ENCODE results near the gene INPP5A. TPM values are rescaled to one million over a fixed set of nuclear protein-coding genes. Genes with fewer than 3 reads are reported as not detected.

The INPP5A gene
- total and polyA plus RNA-seq, 9 of the 15 experiments (the other 6 are each of a cell fraction or from before 2014, with no cell fraction given) = 0.66 to 11.6 (median 7.7) TPM

GRCh38 chr10:132723330-132723970 is 185.9 kb downstream of the INPP5A start (continued):
- no peak for TF ChIP-seq CREB3 (tag; conservative IDR thresholded peaks at IDR 0.05; ENCODE audit: low read depth)
- no peak for TF ChIP-seq VEZF1 (CRISPR knock-in tag; IDR thresholded peaks at IDR 0.05)

GRCh38 chr10:132724446-132724845 is 186.9 kb downstream of the INPP5A start:
- Histone ChIP-seq H3K27ac (ENCODE audit: extremely low read depth, low read depth, low read length) (no peak overlapping the region), H3K4me3 (no peak overlapping the region), H3K9ac (ENCODE audit: insufficient read depth in 1 of 2, low read depth in 2 of 2, low read length in 2 of 2) (no peak overlapping the region), H3K4me1 (replicated peaks in 1 of 2; ENCODE audit: control insufficient read depth in 2 of 2, insufficient read depth in 2 of 2, low read length in 2 of 2) (peaks cover 0 to 3% of the 10 kb centered on the region in 2 experiments; a peak in 2 of 5 replicates), H2AFZ (ENCODE audit: low read depth, low read length) (no peak overlapping the region), H3K27me3 (ENCODE audit: control insufficient read depth in 2 of 2, insufficient read depth in 2 of 2, low read length in 2 of 2) (no peaks in the 10 kb centered on the region), H3K79me2 (ENCODE audit: control insufficient read depth, insufficient read depth, low read length) (no peaks in the 10 kb centered on the region), H3K9me3 (replicated peaks; ENCODE audit: control insufficient read depth, insufficient read depth, low read depth, low read length) (no peaks in the 10 kb centered on the region), H3K4me2 (ENCODE audit: insufficient read depth, low read length) (no peak overlapping the region), H3K36me3 (ENCODE audit: control insufficient read depth, insufficient read depth, low read length) (no peaks in the 10 kb centered on the region), H3K9me1 (ENCODE audit: control insufficient read depth, insufficient read depth, low read length) (no peaks in the 10 kb centered on the region), H4K20me1 (replicated peaks; ENCODE audit: control insufficient read depth, insufficient read depth, low read length) (no peaks in the 10 kb centered on the region)
- ChIA-PET CTCF (ENCODE audit: low intra/inter-chr PET ratio) (no interaction called here), POLR2A (no interaction called here)
- WGBS (ENCODE audit: insufficient coverage, low coverage, missing lambda C conversion rate) = 66% methylated on average over 7 of the region's 9 CpGs
- no TSS peak for BruUV-seq (replicated peaks)
- DNase-seq (ENCODE audit: extremely low read depth in 1 of 4, low spot score in 3 of 4) = no peak
- intact Hi-C loops (cut with micrococcal nuclease) (no loop called here), in situ Hi-C loops (cut with MboI) (no loop called here)
- FAIRE-seq = no peak
- no peak for ATAC-seq
- TF ChIP-seq TBL1XR1 (IDR thresholded peaks at IDR 0.05; ENCODE audit: low read length in 2 of 2) (no peak), RBM15 (IDR thresholded peaks at IDR 0.05; ENCODE audit: insufficient read depth, low read length) (no peak), PCBP2 (IDR thresholded peaks at IDR 0.05; ENCODE audit: low read depth, low read length, poor library complexity, severe bottlenecking) (no peak), CTCFL (IDR thresholded peaks at IDR 0.05; ENCODE audit: borderline replicate concordance, insufficient read depth, low read depth, low read length, poor library complexity, severe bottlenecking) (no peak), ZNF518B (CRISPR knock-in tag; IDR thresholded peaks at IDR 0.05) (no peak), BCOR (IDR thresholded peaks at IDR 0.05) (no peak), MBD1 (CRISPR knock-in tag; IDR thresholded peaks at IDR 0.05) (no peak)

Data from K562 (cell line).